Neural cell (in vitro differentiated cells): ENCODE data around the gene GAN.

Experiments used
- CTCF ChIP-seq: fragments of 450-650 bp; IDR thresholded peaks from 2 replicates; pipeline ENCODE4 v1.5.1; 2014; ENCODE audit warnings: antibody characterized with exemption, mild to moderate bottlenecking, moderate library complexity; ENCODE audit not compliant: poor library complexity, severe bottlenecking
- EP300 ChIP-seq: fragments of 450-650 bp; conservative IDR thresholded peaks from 2 replicates; pipeline ENCODE4 v1.6.1; 2014; ENCODE audit warnings: antibody characterized with exemption, mild to moderate bottlenecking, moderate library complexity; ENCODE audit not compliant: poor library complexity, severe bottlenecking
- EZH2 ChIP-seq: fragments of 200-600, 300-800 bp; shearing (Covaris generic), sonication (generic); IDR thresholded peaks from 2 replicates; pipeline ENCODE4 v1.6.1; 2014; ENCODE audit warnings: antibody characterized with exemption, low read length, borderline replicate concordance, mild to moderate bottlenecking; ENCODE audit not compliant: insufficient read depth, poor library complexity, severe bottlenecking
- POLR2AphosphoS5 ChIP-seq: IDR thresholded peaks from 2 replicates; pipeline ENCODE4 v1.6.1; 2012
- RAD21 ChIP-seq: fragments of 450-650 bp; conservative IDR thresholded peaks from 2 replicates; pipeline ENCODE4 v1.6.1; 2014; ENCODE audit warnings: antibody characterized with exemption, mild to moderate bottlenecking, moderate library complexity
- REST ChIP-seq: IDR thresholded peaks from 2 replicates; pipeline ENCODE4 v1.6.1; 2012; ENCODE audit warnings: borderline replicate concordance
- SMC3 ChIP-seq: fragments of 450-650 bp; conservative IDR thresholded peaks from 2 replicates; pipeline ENCODE4 v1.6.1; 2014; ENCODE audit warnings: antibody characterized with exemption, mild to moderate bottlenecking, moderate library complexity; ENCODE audit not compliant: poor library complexity
- TAF1 ChIP-seq: IDR thresholded peaks from 2 replicates; pipeline ENCODE4 v1.6.1; 2012; ENCODE audit warnings: low read depth

DNA sequence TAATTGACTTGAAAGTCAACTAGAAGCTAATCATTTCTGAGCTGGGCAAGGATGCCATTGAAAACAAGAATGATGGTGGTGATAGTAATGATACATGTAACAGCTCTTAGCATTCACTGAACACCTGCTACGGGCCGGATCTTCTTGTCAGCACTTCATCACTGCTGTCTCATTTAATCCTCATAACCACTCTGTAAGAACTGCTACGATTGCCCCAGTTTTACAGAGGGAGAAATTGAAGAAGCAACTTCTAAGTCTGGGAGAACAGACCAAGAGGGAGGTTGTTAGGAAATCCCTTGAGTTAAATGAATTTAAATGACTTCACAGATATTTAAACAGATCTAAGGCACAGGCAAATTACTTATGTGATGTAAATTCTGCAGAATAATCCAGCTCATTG lies 7.0 kb upstream of the GAN start:
- TF ChIP-seq CTCF: no peak
- no peak for TF ChIP-seq EZH2
- TF ChIP-seq POLR2AphosphoS5: no peak
- no peak for TF ChIP-seq EP300
- TF ChIP-seq REST: no peak
- no peak for TF ChIP-seq RAD21
- TF ChIP-seq SMC3: no peak
- TF ChIP-seq TAF1: no peak
